GM23338 (cell line): ENCODE measurements around the gene HK1.

ENCODE experiments used
- CREB1 ChIP-seq: fragments of 250-450 bp; sonication (Bioruptor Pico); IDR thresholded peaks from 2 replicates; pipeline ENCODE4 v1.5.0; 2020; ENCODE audit warnings: low read depth, mild to moderate bottlenecking, moderate library complexity
- CTCF ChIP-seq, 2 experiments: fragments of 200-600 bp in 1 of 2; sonication (generic) in 1 of 2; conservative IDR thresholded peaks; 2 replicates each; pipeline versions ENCODE4 v1.5.1 to v1.6.1; 2016 to 2017; ENCODE audit warnings: antibody characterized with exemption in 2 of 2, low read depth in 2 of 2, mild to moderate bottlenecking in 2 of 2, moderate library complexity in 1 of 2
- ETS1 ChIP-seq: IDR thresholded peaks from 2 replicates; pipeline ENCODE4 v1.6.1; 2016; ENCODE audit warnings: antibody characterized with exemption
- NANOG ChIP-seq: IDR thresholded peaks from 2 replicates; pipeline ENCODE4 v1.6.1; 2016; ENCODE audit warnings: antibody characterized with exemption, borderline replicate concordance
- REST ChIP-seq: IDR thresholded peaks from one replicate; pipeline ENCODE4 v1.6.1; 2018; ENCODE audit warnings: antibody characterized with exemption; ENCODE audit not compliant: unreplicated experiment

- TF ChIP-seq CTCF (conservative IDR thresholded peaks at IDR 0.05; ENCODE audit: low read depth in 2 of 2) (no peak), CREB1 (CRISPR knock-in tag) (no peak), REST (no peak), ETS1 (no peak), NANOG (no peak)
Measured at GRCh38 chr10:69425041-69425440, 146.7 kb downstream of the HK1 start.
